GM10248 (cell line): ENCODE measurements around the gene UBTF.

Experiments
- CTCF ChIA-PET: fragments of 300-600 bp; sonication (Branson Sonifier 250); formaldehyde crosslinking; extraction: SDS; loops from one replicate; lab custom pipeline; 2021; ENCODE audit warnings: antibody characterized with exemption; lab: Yijun Ruan, JAX
- POLR2A ChIA-PET: fragments of 350-650 bp; sonication (Branson Sonifier 250); formaldehyde crosslinking; extraction: SDS; loops from one replicate; lab custom pipeline; 2020; ENCODE audit warnings: antibody characterized with exemption; lab: Yijun Ruan, JAX
- DNase-seq: peaks from one replicate; pipeline ENCODE4 v3.0.0; 2012; ENCODE audit errors: extremely low spot score
- TF ChIP-seq, protein P1 (sequence below): IDR thresholded peaks from 2 replicates; pipeline ENCODE4 v1.5.1; 2012; ENCODE audit warnings: mild to moderate bottlenecking, low read depth; ENCODE audit errors: extremely low read depth, missing control alignments, control extremely low read depth

The UBTF gene

DNA sequence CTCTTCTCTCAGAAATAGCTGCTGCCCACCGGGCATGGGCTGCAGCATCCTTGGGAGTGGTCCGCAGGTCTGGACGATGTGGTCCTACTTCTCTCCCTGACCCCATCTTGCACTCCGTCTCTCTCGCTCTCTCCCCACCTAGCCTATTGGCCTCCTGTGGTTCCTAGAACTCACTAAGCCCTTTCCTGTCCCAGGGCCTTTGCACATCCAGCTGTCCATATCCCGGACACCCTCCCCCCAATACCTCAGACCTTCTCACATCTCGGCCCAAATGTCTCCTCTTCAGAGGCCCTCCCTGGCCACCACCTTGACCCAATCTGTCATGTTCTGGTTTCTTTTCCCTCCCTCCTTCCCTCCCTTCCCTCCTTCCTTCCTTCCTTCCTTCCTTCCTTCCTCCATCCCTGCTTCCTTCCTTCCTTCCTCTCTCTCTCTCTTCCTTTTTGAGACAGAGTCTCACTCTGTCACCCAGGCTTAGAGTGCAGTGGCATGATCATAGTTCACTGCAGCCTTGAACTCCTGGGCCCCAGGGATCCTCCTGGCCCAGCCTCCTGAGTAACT, 43.9 kb upstream of the UBTF start:
- POLR2A ChIA-PET: no interaction called here
- CTCF ChIA-PET: no interaction called here
- TF ChIP-seq, protein P1, sequence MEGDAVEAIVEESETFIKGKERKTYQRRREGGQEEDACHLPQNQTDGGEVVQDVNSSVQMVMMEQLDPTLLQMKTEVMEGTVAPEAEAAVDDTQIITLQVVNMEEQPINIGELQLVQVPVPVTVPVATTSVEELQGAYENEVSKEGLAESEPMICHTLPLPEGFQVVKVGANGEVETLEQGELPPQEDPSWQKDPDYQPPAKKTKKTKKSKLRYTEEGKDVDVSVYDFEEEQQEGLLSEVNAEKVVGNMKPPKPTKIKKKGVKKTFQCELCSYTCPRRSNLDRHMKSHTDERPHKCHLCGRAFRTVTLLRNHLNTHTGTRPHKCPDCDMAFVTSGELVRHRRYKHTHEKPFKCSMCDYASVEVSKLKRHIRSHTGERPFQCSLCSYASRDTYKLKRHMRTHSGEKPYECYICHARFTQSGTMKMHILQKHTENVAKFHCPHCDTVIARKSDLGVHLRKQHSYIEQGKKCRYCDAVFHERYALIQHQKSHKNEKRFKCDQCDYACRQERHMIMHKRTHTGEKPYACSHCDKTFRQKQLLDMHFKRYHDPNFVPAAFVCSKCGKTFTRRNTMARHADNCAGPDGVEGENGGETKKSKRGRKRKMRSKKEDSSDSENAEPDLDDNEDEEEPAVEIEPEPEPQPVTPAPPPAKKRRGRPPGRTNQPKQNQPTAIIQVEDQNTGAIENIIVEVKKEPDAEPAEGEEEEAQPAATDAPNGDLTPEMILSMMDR: no peak
- DNase-seq: no peak

DNA sequence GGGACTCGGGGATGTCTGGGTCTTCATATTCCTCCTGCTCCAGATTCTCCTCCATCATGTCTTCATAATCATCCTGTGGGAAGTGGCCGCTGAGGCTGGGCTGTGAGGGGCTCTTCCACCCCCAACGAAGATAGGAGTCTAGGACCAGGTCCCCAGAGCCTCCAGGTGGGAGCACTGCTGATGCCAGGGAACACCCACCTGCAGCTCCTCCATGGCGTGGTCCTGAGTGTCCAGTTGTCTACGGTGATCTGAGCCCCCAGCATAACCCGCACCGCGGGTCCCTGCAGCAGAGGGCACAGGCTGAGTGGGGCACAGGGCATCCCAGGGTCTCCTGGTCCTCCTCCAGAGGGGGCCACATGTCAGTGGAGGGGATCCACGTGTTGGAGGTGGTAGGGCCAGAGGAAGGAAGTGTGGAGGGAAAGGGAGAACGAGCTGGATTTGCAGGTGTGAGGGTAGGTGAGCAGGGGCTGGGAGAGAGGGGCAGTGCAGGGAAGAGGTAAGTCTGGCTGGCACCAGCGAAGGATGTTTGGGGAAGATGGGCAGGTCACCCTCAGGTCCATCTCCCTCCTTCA, 43.3 kb upstream of the UBTF start:
- POLR2A ChIA-PET: no interaction called here
- CTCF ChIA-PET: no interaction called here

GRCh38 chr17:44260296-44260695, 40.8 kb upstream of the UBTF start:
- ChIA-PET POLR2A (no interaction called here), CTCF (interaction anchor here (1.0 to 1.3 kb wide), 2 partner anchors 39 to 273 kb away, joined by 3 read pairs; no protein-coding TSS in a partner anchor)
- no peak for DNase-seq
- TF ChIP-seq, protein P1: no peak

More for the DNA sequence above, 43.3 kb upstream of the UBTF start:
- DNase-seq: no peak
- TF ChIP-seq, protein P1: no peak

GRCh38 chr17:44258811-44259351, 39.4 kb upstream of the UBTF start:
- DNase-seq: no peak
- TF ChIP-seq, protein P1: no peak
- CTCF ChIA-PET: interaction anchor here (0.6 to 2.1 kb wide), 7 partner anchors 15 to 148 kb away, joined by 3 to 8 read pairs (median 3); no protein-coding TSS in a partner anchor
- POLR2A ChIA-PET: no interaction called here

GRCh38 chr17:44257815-44258760, 38.6 kb upstream of the UBTF start:
- TF ChIP-seq, protein P1: no peak
- no peak for DNase-seq
- CTCF ChIA-PET: interaction anchor here (0.6 to 2.1 kb wide), 7 partner anchors 16 to 149 kb away, joined by 3 to 8 read pairs (median 3); no protein-coding TSS in a partner anchor
- POLR2A ChIA-PET: no interaction called here

GRCh38 chr17:44256671-44257070, 37.2 kb upstream of the UBTF start:
- no peak for DNase-seq
- ChIA-PET POLR2A (no interaction called here), CTCF (no interaction called here)
- TF ChIP-seq, protein P1: no peak
